RWPE2 (cell line): ENCODE results near the gene OR2AJ1.

Experiments used
- ATAC-seq: fragments of 200-7000 bp; cut with Tn5 transposase; 3 replicates; pipeline ENCODE4 v1.9.1; 2021; ENCODE audit warnings: low read depth
- DNase-seq: peaks from one replicate; pipeline ENCODE4 v3.0.0-alpha.2; 2020; ENCODE audit warnings: low spot score
- H3K27ac ChIP-seq: fragments of 450-650 bp; 2 replicates; pipeline ENCODE4 v1.5.1; 2017; ENCODE audit warnings: mild to moderate bottlenecking; ENCODE audit not compliant: poor library complexity, severe bottlenecking
- H3K27me3 ChIP-seq: fragments of 250-450 bp; sonication (Bioruptor Pico); 2 replicates; pipeline ENCODE4 v1.5.1; 2021; ENCODE audit warnings: mild to moderate bottlenecking, moderate library complexity; ENCODE audit not compliant: insufficient read depth, poor library complexity, severe bottlenecking
- H3K36me3 ChIP-seq: fragments of 250-450 bp; sonication (Bioruptor Pico); 2 replicates; pipeline ENCODE4 v1.5.1; 2020; ENCODE audit warnings: low read depth, mild to moderate bottlenecking, moderate library complexity
- H3K4me1 ChIP-seq: fragments of 250-450 bp; sonication (Bioruptor Pico); 2 replicates; pipeline ENCODE4 v1.5.1; 2021; ENCODE audit warnings: mild to moderate bottlenecking, moderate library complexity; ENCODE audit not compliant: insufficient read depth, poor library complexity, severe bottlenecking
- H3K4me3 ChIP-seq: fragments of 250-450 bp; sonication (Bioruptor Pico); 2 replicates; pipeline ENCODE4 v1.5.1; 2021; ENCODE audit warnings: mild to moderate bottlenecking, moderate library complexity; ENCODE audit not compliant: severe bottlenecking
- H3K9me3 ChIP-seq: fragments of 250-450 bp; sonication (Bioruptor Pico); 2 replicates; pipeline ENCODE4 v1.5.1; 2021; ENCODE audit warnings: mild to moderate bottlenecking, moderate library complexity; ENCODE audit not compliant: severe bottlenecking
- CTCF ChIP-seq: fragments of 450-650 bp; IDR thresholded peaks from one replicate; pipeline ENCODE4 v1.5.1; 2017; ENCODE audit warnings: mild to moderate bottlenecking, moderate library complexity; ENCODE audit not compliant: poor library complexity, severe bottlenecking

Gene OR2AJ1

DNA sequence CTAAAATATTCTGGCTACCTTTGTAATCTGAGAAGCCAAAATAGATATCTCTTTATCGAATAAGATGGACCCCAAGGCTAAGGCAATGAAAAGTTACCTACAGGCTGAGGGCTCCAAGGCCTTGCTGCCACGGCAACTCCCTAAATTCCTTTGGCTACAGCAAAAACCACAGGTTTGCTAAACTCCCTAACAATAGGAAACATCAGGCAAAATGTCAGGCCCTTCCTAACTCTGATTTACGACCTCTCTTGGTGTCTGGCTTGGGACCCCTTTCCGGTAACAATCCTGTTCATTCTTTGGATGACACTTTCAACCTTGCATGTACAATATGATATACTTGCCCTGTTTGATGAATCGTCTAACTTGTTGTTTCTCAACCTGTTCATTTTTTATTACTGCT lies 15.9 kb upstream of the OR2AJ1 start:
- Histone ChIP-seq H3K4me1 (no peaks in the 10 kb centered on the region), H3K9me3 (no peaks in the 10 kb centered on the region), H3K36me3 (no peaks in the 10 kb centered on the region), H3K4me3 (no peak overlapping the region), H3K27me3 (no peaks in the 10 kb centered on the region), H3K27ac (no peak overlapping the region)
- no peak for TF ChIP-seq CTCF
- no peak for ATAC-seq
- no peak for DNase-seq

- no peak for TF ChIP-seq CTCF
- H3K27me3 ChIP-seq = no peaks in the 10 kb centered on the region
- H3K9me3 ChIP-seq = no peaks in the 10 kb centered on the region
Measured at GRCh38 chr1:247913786-247914185, 10.9 kb upstream of the OR2AJ1 start.

DNA sequence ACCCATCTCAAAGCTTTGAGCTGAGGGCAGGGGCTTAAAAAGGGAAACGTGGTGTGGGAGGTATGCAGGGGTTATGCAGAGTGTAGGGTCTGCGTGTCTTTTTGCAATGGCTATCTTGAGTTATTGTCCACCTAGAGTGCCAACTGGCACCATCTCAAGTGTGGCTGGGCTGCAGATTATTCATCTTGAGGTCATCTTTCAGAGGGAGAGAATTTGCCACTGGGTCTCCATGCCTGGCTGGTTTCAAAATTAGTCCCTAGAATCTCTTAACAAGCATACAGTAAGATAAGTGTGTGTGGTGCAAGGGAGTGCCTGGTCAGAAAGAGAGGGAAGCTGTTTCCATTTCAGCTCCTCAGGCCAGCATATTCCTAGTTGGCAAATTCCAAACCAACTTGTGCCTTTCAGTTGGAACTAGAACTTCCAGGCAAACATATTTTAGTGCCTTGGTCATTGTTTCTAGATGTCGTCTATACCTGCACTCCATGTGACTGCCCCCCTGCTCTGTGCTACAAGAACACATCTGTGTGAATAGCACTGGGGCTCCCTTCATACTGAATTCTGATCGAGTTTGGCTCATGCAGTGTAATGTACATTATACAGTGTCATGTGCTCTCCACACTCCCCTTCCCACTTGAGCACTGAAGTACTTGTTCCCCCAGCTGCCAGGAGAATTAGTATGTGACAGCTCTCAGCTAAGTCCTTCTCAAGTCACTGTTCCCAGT lies 9.6 kb upstream of the OR2AJ1 start:
- Histone ChIP-seq H3K27ac (no peak overlapping the region), H3K4me3 (no peak overlapping the region), H3K36me3 (no peaks in the 10 kb centered on the region), H3K4me1 (no peaks in the 10 kb centered on the region), H3K27me3 (no peaks in the 10 kb centered on the region), H3K9me3 (no peaks in the 10 kb centered on the region)
- DNase-seq (no peak), ATAC-seq (no peak)
- TF ChIP-seq CTCF = no peak

More at GRCh38 chr1:247913786-247914185, 10.9 kb upstream of the OR2AJ1 start:
- H3K36me3 ChIP-seq = no peaks in the 10 kb centered on the region
- DNase-seq (no peak), ATAC-seq (no peak)
- H3K4me1 ChIP-seq = no peaks in the 10 kb centered on the region
- no peak overlapping the region for H3K27ac ChIP-seq
- H3K4me3 ChIP-seq = no peak overlapping the region

GRCh38 chr1:247919952-247920351 lies 4.7 kb upstream of the OR2AJ1 start, which contains the start of gene OR2T8:
OR2T8 (plus strand) TSS chr1:247920252; CDS start chr1:247921018, 766 bp downstream.
- no peaks in the 10 kb centered on the region for H3K36me3 ChIP-seq
- no peak within 1 kb of the TSS for H3K27ac ChIP-seq
- TF ChIP-seq CTCF = no peak
- no peaks in the 10 kb centered on the region for H3K9me3 ChIP-seq
- ATAC-seq (no peak), DNase-seq (no peak)
- H3K4me1 ChIP-seq = no peaks in the 10 kb centered on the region
- H3K4me3 ChIP-seq = no peak within 1 kb of the TSS
- no peaks in the 10 kb centered on the region for H3K27me3 ChIP-seq

GRCh38 chr1:247923941-247924340 lies 748 bp upstream of the OR2AJ1 start:
- DNase-seq (no peak), ATAC-seq (no peak)
- no peaks in the 10 kb centered on the region for H3K9me3 ChIP-seq
- H3K27me3 ChIP-seq = no peaks in the 10 kb centered on the region
- no peaks in the 10 kb centered on the region for H3K4me1 ChIP-seq
- no peak overlapping the region for H3K27ac ChIP-seq
- H3K36me3 ChIP-seq = no peaks in the 10 kb centered on the region
- TF ChIP-seq CTCF = no peak
- H3K4me3 ChIP-seq = no peak overlapping the region
